ENCODE measurements around the gene RNF169. TPM values are rescaled to one million over a fixed set of nuclear protein-coding genes. Genes with fewer than 3 reads are reported as not detected.
"Not testable (repeated sequence)": the region's sequence is repeated elsewhere in the genome, so short reads cannot be mapped to it uniquely, and the experiment has no call there.

RNF169 gene
- total RNA-seq, 1 donor from 2014 or later = 20.9 TPM

- Histone ChIP-seq H3K36me3 (no peaks in the 10 kb centered on the region), H3K27ac (peak overlapping the region; percentile 5), H3K9me3 (no peaks in the 10 kb centered on the region), H3K4me1 (peaks cover 19% of the 10 kb centered on the region), H3K27me3 (no peaks in the 10 kb centered on the region), H3K4me3 (no peak overlapping the region)
- no peak for DNase-seq (ENCODE audit: extremely low spot score in 2 of 2)
- intact Hi-C loops (cut with DNase I) = no loop called here
- no peak for TF ChIP-seq POLR2A (IDR thresholded peaks at IDR 0.05)
- TF ChIP-seq POLR2AphosphoS5 (IDR thresholded peaks at IDR 0.05; ENCODE audit: insufficient read depth in 1 of 2, low read depth in 1 of 2) = no peak
- TF ChIP-seq CTCF (IDR thresholded peaks at IDR 0.05) = no peak
Measured at GRCh38 chr11:74820763-74821162, 72.1 kb downstream of the RNF169 start.

- no peak for DNase-seq (ENCODE audit: extremely low spot score in 2 of 2)
- peak overlapping the region; percentile 55 for H3K27ac ChIP-seq
- intact Hi-C loops (cut with DNase I) = no loop called here
- H3K4me3 ChIP-seq = no peak overlapping the region
- H3K4me1 ChIP-seq = peaks cover 19% of the 10 kb centered on the region
- no peaks in the 10 kb centered on the region for H3K9me3 ChIP-seq
- TF ChIP-seq POLR2A (IDR thresholded peaks at IDR 0.05) (no peak), CTCF (IDR thresholded peaks at IDR 0.05) (no peak), POLR2AphosphoS5 (IDR thresholded peaks at IDR 0.05; ENCODE audit: insufficient read depth in 1 of 2, low read depth in 1 of 2) (peak in 1 of 2 donors; percentile 54)
- no peaks in the 10 kb centered on the region for H3K36me3 ChIP-seq
- no peaks in the 10 kb centered on the region for H3K27me3 ChIP-seq
Measured at GRCh38 chr11:74822170-74822569, 73.5 kb downstream of the RNF169 start.

GRCh38 chr11:74824285-74824982, 75.8 kb downstream of the RNF169 start:
- H3K27me3 ChIP-seq = no peaks in the 10 kb centered on the region
- TF ChIP-seq POLR2A (IDR thresholded peaks at IDR 0.05) (no peak), CTCF (IDR thresholded peaks at IDR 0.05) (no peak), POLR2AphosphoS5 (IDR thresholded peaks at IDR 0.05; ENCODE audit: insufficient read depth in 1 of 2, low read depth in 1 of 2) (no peak)

GRCh38 chr11:74825596-74825995, 76.9 kb downstream of the RNF169 start:
- H3K9me3 ChIP-seq; intact Hi-C loops (cut with DNase I); H3K4me3 ChIP-seq; H3K27me3 ChIP-seq; DNase-seq (ENCODE audit: extremely low spot score in 2 of 2); H3K36me3 ChIP-seq; H3K27ac ChIP-seq: not testable (repeated sequence)
- H3K4me1 ChIP-seq = peaks cover 19% of the 10 kb centered on the region

More at GRCh38 chr11:74824285-74824982, 75.8 kb downstream of the RNF169 start:
- intact Hi-C loops (cut with DNase I) = no loop called here
- Histone ChIP-seq H3K4me1 (peaks cover 19% of the 10 kb centered on the region), H3K36me3 (no peaks in the 10 kb centered on the region), H3K27ac (no peak overlapping the region), H3K4me3 (no peak overlapping the region), H3K9me3 (no peaks in the 10 kb centered on the region)
- no peak for DNase-seq (ENCODE audit: extremely low spot score in 2 of 2)

GRCh38 chr11:74826901-74827300, 78.3 kb downstream of the RNF169 start:
- Histone ChIP-seq H3K27me3 (no peaks in the 10 kb centered on the region), H3K9me3 (no peaks in the 10 kb centered on the region), H3K27ac (no peak overlapping the region), H3K36me3 (no peaks in the 10 kb centered on the region), H3K4me3 (no peak overlapping the region), H3K4me1 (peaks cover 15% of the 10 kb centered on the region)
- intact Hi-C loops (cut with DNase I) = no loop called here
- DNase-seq (ENCODE audit: extremely low spot score in 2 of 2) = no peak
- TF ChIP-seq POLR2AphosphoS5 (IDR thresholded peaks at IDR 0.05; ENCODE audit: insufficient read depth in 1 of 2, low read depth in 1 of 2) (no peak), POLR2A (IDR thresholded peaks at IDR 0.05) (no peak), CTCF (IDR thresholded peaks at IDR 0.05) (no peak)
